ENCODE results near the gene KCNQ1.

Gene KCNQ1

GRCh38 chr11:2466869-2467694 lies 22.3 kb downstream of the KCNQ1 start:
- H3K4me3 ChIP-seq (ENCODE audit: low read depth in 1 of 2, low read length in 2 of 2): no peak overlapping the region
- no peak overlapping the region for H3K27ac ChIP-seq (ENCODE audit: low read length)
- no peaks in the 10 kb centered on the region for H3K4me1 ChIP-seq (ENCODE audit: control insufficient read depth in 1 of 2, insufficient read depth in 2 of 2, low read length in 2 of 2)
- H3K9me3 ChIP-seq (ENCODE audit: control insufficient read depth in 1 of 2, low read length in 2 of 2): no peaks in the 10 kb centered on the region
- H3K36me3 ChIP-seq (ENCODE audit: control insufficient read depth in 1 of 2, insufficient read depth in 2 of 2, low read length in 2 of 2): no peaks in the 10 kb centered on the region
- no peaks in the 10 kb centered on the region for H3K27me3 ChIP-seq (ENCODE audit: low read depth, low read length)

GRCh38 chr11:2467695-2468055 lies 22.9 kb downstream of the KCNQ1 start:
- H3K27me3 ChIP-seq (ENCODE audit: low read depth, low read length): no peaks in the 10 kb centered on the region
- no peaks in the 10 kb centered on the region for H3K4me1 ChIP-seq (ENCODE audit: control insufficient read depth in 1 of 2, insufficient read depth in 2 of 2, low read length in 2 of 2)
- no peak overlapping the region for H3K4me3 ChIP-seq (ENCODE audit: low read depth in 1 of 2, low read length in 2 of 2)
- H3K36me3 ChIP-seq (ENCODE audit: control insufficient read depth in 1 of 2, insufficient read depth in 2 of 2, low read length in 2 of 2): no peaks in the 10 kb centered on the region
- no peak overlapping the region for H3K27ac ChIP-seq (ENCODE audit: low read length)
- no peaks in the 10 kb centered on the region for H3K9me3 ChIP-seq (ENCODE audit: control insufficient read depth in 1 of 2, low read length in 2 of 2)

- Histone ChIP-seq H3K27me3 (ENCODE audit: low read depth, low read length) (no peaks in the 10 kb centered on the region), H3K4me3 (ENCODE audit: low read depth in 1 of 2, low read length in 2 of 2) (no peak overlapping the region), H3K9me3 (ENCODE audit: control insufficient read depth in 1 of 2, low read length in 2 of 2) (no peaks in the 10 kb centered on the region), H3K27ac (ENCODE audit: low read length) (no peak overlapping the region), H3K4me1 (ENCODE audit: control insufficient read depth in 1 of 2, insufficient read depth in 2 of 2, low read length in 2 of 2) (no peaks in the 10 kb centered on the region), H3K36me3 (ENCODE audit: control insufficient read depth in 1 of 2, insufficient read depth in 2 of 2, low read length in 2 of 2) (no peaks in the 10 kb centered on the region)
Observed at GRCh38 chr11:2468363-2469235, 23.8 kb downstream of the KCNQ1 start.

GRCh38 chr11:2470495-2470894 lies 25.7 kb downstream of the KCNQ1 start:
- H3K27ac ChIP-seq (ENCODE audit: low read length): no peak overlapping the region
- H3K4me1 ChIP-seq (ENCODE audit: control insufficient read depth in 1 of 2, insufficient read depth in 2 of 2, low read length in 2 of 2): no peaks in the 10 kb centered on the region
- no peaks in the 10 kb centered on the region for H3K9me3 ChIP-seq (ENCODE audit: control insufficient read depth in 1 of 2, low read length in 2 of 2)
- no peaks in the 10 kb centered on the region for H3K36me3 ChIP-seq (ENCODE audit: control insufficient read depth in 1 of 2, insufficient read depth in 2 of 2, low read length in 2 of 2)
- no peaks in the 10 kb centered on the region for H3K27me3 ChIP-seq (ENCODE audit: low read depth, low read length)
- H3K4me3 ChIP-seq (ENCODE audit: low read depth in 1 of 2, low read length in 2 of 2): no peak overlapping the region

GRCh38 chr11:2471048-2471803 lies 26.4 kb downstream of the KCNQ1 start:
- H3K4me3 ChIP-seq (ENCODE audit: low read depth in 1 of 2, low read length in 2 of 2): no peak overlapping the region
- no peaks in the 10 kb centered on the region for H3K9me3 ChIP-seq (ENCODE audit: control insufficient read depth in 1 of 2, low read length in 2 of 2)
- no peaks in the 10 kb centered on the region for H3K27me3 ChIP-seq (ENCODE audit: low read depth, low read length)
- no peak overlapping the region for H3K27ac ChIP-seq (ENCODE audit: low read length)
- H3K36me3 ChIP-seq (ENCODE audit: control insufficient read depth in 1 of 2, insufficient read depth in 2 of 2, low read length in 2 of 2): no peaks in the 10 kb centered on the region
- no peaks in the 10 kb centered on the region for H3K4me1 ChIP-seq (ENCODE audit: control insufficient read depth in 1 of 2, insufficient read depth in 2 of 2, low read length in 2 of 2)

DNA sequence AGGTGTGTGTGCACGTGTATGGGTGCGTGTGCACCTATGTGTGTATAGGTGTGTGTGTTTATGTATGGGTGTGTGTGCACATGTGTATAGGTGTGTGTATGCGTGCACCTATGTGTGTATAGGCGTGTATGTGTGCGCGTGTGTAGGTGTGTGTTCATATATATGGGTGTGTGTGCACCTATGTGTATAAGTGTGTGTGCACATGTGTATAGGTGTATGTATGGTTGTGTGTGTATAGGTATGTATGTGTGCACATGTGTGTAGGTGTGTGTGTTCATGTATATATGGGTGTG lies 26.9 kb downstream of the KCNQ1 start:
- Histone ChIP-seq H3K36me3 (ENCODE audit: control insufficient read depth in 1 of 2, insufficient read depth in 2 of 2, low read length in 2 of 2) (no peaks in the 10 kb centered on the region), H3K9me3 (ENCODE audit: control insufficient read depth in 1 of 2, low read length in 2 of 2) (no peaks in the 10 kb centered on the region), H3K4me1 (ENCODE audit: control insufficient read depth in 1 of 2, insufficient read depth in 2 of 2, low read length in 2 of 2) (no peaks in the 10 kb centered on the region), H3K4me3 (ENCODE audit: low read depth in 1 of 2, low read length in 2 of 2) (no peak overlapping the region), H3K27ac (ENCODE audit: low read length) (no peak overlapping the region), H3K27me3 (ENCODE audit: low read depth, low read length) (no peaks in the 10 kb centered on the region)

GRCh38 chr11:2472428-2473186 lies 27.8 kb downstream of the KCNQ1 start:
- H3K27ac ChIP-seq (ENCODE audit: low read length): no peak overlapping the region
- H3K9me3 ChIP-seq (ENCODE audit: control insufficient read depth in 1 of 2, low read length in 2 of 2): no peaks in the 10 kb centered on the region
- H3K36me3 ChIP-seq (ENCODE audit: control insufficient read depth in 1 of 2, insufficient read depth in 2 of 2, low read length in 2 of 2): no peaks in the 10 kb centered on the region
- no peaks in the 10 kb centered on the region for H3K27me3 ChIP-seq (ENCODE audit: low read depth, low read length)
- no peaks in the 10 kb centered on the region for H3K4me1 ChIP-seq (ENCODE audit: control insufficient read depth in 1 of 2, insufficient read depth in 2 of 2, low read length in 2 of 2)
- no peak overlapping the region for H3K4me3 ChIP-seq (ENCODE audit: low read depth in 1 of 2, low read length in 2 of 2)

GRCh38 chr11:2473361-2474058 lies 28.7 kb downstream of the KCNQ1 start:
- Histone ChIP-seq H3K36me3 (ENCODE audit: control insufficient read depth in 1 of 2, insufficient read depth in 2 of 2, low read length in 2 of 2) (no peaks in the 10 kb centered on the region), H3K27ac (ENCODE audit: low read length) (no peak overlapping the region), H3K4me1 (ENCODE audit: control insufficient read depth in 1 of 2, insufficient read depth in 2 of 2, low read length in 2 of 2) (no peaks in the 10 kb centered on the region), H3K4me3 (ENCODE audit: low read depth in 1 of 2, low read length in 2 of 2) (no peak overlapping the region), H3K27me3 (ENCODE audit: low read depth, low read length) (no peaks in the 10 kb centered on the region), H3K9me3 (ENCODE audit: control insufficient read depth in 1 of 2, low read length in 2 of 2) (no peaks in the 10 kb centered on the region)

DNA sequence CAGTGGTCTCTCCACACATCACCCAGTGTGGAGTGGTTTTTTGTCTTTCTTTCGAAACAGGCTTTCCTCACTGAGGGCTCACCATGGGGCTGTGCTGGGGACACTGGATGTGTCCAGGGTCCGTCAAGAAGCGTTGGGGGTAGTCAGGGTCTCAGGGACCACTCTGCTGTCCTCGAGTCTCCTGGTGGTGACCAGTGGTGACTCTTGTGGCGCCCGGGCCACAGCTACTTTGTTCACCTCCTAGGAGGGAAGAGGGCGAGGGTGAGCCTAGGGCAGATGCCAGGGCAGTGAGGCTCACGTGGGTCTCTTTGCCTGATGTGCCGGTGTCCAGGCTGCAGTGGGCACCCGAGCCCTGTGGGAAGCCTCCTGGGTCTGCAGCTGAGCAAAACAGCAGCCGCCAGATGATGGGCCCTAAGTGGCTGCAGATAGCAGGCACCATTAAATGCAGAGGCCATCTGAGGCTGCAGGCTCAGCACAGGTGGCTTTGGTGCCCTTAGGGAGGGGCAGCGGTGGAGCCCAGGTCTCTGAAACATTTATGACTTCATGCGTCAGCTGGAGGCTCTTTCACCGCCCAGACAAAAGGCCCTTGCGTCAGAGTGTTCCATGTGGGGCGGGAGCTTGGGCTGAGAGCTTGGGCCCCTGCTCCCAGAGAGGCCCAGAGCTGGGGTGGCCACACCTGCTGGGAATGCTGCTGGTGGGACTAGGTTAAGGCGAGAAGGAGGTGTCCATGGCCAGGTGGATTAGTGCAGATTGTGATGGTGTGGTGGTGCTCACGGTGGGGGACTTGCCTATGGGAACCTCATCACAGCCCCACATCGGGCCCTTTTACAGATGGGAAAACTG lies 29.5 kb downstream of the KCNQ1 start:
- Histone ChIP-seq H3K4me1 (ENCODE audit: control insufficient read depth in 1 of 2, insufficient read depth in 2 of 2, low read length in 2 of 2) (no peaks in the 10 kb centered on the region), H3K9me3 (ENCODE audit: control insufficient read depth in 1 of 2, low read length in 2 of 2) (no peaks in the 10 kb centered on the region), H3K27me3 (ENCODE audit: low read depth, low read length) (no peaks in the 10 kb centered on the region), H3K36me3 (ENCODE audit: control insufficient read depth in 1 of 2, insufficient read depth in 2 of 2, low read length in 2 of 2) (no peaks in the 10 kb centered on the region), H3K27ac (ENCODE audit: low read length) (peak overlapping the region; percentile 23), H3K4me3 (ENCODE audit: low read depth in 1 of 2, low read length in 2 of 2) (no peak overlapping the region)

Data from muscle layer of duodenum (tissue), 2 donors.